VCaP (cell line): ENCODE measurements around the gene USP12.
"Not testable (repeated sequence)": the region's sequence is repeated elsewhere in the genome, so short reads cannot be mapped to it uniquely, and the experiment has no call there.

Source experiments
- H3K27ac ChIP-seq: fragments of 450-650 bp; 2 replicates; pipeline ENCODE4 v1.5.1; 2017
- TF ChIP-seq, protein P1 (sequence below): fragments of 450-650 bp; conservative IDR thresholded peaks from 2 replicates; pipeline ENCODE4 v1.5.1; 2017; ENCODE audit warnings: mild to moderate bottlenecking, moderate library complexity

USP12 gene

DNA sequence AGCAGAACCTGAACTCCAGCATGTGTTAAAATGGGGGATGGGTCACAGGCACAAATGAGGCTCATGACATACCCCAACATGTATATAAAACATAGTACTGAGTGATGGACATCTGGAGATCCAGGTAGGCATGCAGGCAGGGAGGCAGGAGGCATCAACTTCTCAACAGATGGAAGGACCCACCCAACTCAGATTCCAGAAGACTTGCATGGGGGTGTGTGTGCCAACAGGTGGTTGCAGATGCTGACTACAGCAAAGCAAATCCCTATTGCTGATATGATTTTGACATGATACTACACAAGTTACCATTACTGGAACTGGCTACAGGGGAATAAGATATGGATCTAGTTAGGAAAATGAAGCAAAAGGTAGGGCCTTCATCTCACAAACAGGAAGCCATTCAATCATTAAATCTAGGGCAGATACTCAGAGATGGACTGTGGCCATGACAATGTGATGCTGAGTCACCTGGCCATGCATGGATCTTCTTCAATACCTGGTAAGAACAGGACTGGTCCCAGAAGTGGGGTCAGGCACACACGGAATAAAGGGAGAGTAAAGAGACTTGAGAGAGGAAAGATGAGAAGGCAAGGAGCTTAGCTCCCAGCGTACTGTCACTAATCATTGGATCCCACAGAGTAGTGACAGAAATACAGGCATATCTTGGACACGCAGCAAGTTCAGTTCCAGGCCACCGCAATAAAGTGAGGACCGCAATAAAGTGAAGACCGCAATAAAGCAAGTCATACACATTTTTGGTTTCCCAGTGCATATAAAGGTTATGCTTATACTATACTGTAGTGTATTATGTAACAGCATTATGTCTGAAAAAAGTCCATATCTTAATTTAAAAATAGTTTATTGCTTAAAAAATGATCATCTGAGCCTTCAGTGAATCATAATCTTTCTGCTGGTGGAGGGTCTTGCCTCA is 91.3 kb downstream of the USP12 start:
- TF ChIP-seq, protein P1, sequence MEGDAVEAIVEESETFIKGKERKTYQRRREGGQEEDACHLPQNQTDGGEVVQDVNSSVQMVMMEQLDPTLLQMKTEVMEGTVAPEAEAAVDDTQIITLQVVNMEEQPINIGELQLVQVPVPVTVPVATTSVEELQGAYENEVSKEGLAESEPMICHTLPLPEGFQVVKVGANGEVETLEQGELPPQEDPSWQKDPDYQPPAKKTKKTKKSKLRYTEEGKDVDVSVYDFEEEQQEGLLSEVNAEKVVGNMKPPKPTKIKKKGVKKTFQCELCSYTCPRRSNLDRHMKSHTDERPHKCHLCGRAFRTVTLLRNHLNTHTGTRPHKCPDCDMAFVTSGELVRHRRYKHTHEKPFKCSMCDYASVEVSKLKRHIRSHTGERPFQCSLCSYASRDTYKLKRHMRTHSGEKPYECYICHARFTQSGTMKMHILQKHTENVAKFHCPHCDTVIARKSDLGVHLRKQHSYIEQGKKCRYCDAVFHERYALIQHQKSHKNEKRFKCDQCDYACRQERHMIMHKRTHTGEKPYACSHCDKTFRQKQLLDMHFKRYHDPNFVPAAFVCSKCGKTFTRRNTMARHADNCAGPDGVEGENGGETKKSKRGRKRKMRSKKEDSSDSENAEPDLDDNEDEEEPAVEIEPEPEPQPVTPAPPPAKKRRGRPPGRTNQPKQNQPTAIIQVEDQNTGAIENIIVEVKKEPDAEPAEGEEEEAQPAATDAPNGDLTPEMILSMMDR = no peak
- H3K27ac ChIP-seq = no peak overlapping the region

DNA sequence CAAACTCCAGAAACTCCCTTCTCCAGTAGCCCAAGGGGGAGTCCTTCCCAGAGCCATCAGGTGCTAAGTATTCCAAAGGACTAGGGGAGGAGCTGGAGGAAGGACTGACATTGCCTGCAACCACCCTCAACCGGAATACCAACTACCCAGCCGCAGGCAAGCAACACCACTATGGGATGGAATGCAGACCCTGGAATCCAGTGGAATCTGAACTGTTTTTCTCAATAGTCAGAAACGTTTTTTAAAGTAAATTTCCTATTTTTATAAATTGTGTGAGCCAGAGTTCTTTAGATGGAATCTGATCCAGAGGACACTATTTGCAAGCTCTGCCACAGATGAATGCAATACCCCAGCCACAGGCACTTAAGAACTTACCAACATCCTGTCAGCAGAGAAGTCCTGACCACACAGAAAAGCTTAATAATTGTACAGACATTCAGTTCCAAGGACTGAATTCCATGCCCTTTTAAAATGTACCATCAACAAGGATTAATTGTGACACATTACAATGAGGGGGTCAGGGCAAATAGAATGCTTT is 92.1 kb downstream of the USP12 start:
- H3K27ac ChIP-seq = no peak overlapping the region
- TF ChIP-seq, protein P1 = no peak

DNA sequence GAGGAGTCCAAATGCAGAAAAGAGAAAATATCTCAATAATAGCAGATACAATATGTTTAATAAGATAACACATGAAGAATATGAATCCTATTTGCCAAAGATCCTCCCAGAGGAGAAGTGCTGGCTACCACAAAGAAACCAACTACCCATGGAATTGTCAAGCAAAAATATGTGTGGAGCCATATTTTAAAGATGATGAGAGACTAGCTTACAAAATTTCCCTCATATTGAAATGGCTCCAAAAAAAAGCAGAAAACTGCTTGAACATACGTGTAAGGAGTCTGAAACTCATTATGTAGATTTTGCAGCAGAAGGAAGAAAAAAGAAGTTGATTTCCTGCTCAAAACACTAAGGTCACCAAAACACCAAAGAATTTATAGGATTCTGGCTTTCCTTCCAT is 94.2 kb downstream of the USP12 start:
- TF ChIP-seq, protein P1 = no peak
- no peak overlapping the region for H3K27ac ChIP-seq

DNA sequence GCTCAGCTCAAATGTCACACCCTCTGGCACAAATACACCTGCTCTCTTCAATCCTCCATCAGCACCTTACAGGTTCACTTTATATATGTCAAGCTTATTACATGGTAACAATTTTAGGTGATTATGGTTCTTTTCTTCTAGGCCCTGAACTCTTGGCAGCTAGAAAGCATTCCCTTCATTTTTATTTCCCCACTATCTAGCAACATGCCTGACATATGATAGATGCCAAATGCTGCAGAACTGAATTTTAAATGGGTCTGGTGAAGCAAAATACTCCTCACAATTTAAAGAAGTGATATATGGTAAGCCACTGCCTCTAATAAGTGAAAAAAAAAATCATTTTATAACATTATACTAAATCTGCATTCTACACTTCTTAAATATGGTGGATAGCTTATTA is 95.2 kb downstream of the USP12 start:
- H3K27ac ChIP-seq = no peak overlapping the region
- TF ChIP-seq, protein P1 = no peak

DNA sequence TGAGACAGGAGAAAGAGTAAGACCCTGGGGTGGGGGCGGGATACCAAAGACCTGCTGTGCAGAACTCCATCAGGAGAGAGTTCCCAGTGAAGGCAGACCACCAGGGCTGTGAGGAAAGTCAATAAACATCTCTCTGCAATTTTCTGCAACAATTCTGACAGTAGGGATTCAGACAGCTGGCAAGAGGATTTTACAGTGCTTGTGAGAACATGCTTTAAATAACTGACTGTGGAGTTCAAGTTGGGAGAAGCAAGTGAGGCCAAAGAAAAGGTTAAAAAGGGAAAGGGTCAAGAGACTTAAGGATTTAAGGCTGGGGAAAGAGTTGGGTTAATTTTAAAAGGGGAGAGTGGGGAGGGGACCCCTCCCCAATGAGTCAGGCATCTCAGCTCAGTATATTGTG is 98.4 kb downstream of the USP12 start:
- TF ChIP-seq, protein P1 = no peak
- H3K27ac ChIP-seq = no peak overlapping the region

DNA sequence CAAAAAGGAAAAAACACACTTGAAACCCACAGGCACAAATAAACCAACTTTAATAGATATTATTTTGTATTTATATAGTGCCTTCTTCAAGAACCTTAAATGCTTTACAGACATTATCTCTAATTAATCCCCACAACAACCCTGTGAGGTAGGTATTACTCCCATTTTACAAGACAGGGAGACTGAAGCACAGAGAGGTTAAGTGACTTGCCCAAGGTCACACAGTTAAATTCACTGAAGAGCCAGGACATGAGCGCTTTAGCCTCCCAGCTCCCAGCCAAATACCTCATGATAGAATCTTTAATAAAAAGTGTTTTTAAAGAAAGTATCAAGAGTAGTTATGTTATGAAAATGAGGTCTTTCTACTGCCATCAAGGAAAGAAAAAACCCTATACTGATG is 105.5 kb downstream of the USP12 start:
- H3K27ac ChIP-seq = not testable (repeated sequence)

DNA sequence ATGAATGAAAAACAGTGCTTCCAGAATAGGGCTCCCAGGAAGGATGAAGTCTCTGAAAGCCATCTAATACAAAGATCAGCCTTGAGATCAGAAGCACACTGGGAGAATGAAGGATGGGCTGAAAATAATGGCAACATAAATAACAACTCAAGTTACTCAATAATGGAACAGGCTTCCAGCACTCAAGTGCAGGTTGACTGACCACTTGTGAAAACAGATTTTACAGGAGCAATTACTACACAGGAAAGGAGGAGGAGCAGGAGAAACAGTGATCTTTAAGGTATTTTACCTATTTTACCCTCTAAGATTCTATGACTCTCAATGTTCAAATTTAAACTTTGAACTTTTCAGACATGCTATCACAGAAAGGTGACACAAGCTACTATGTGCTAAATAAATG is 106.0 kb downstream of the USP12 start:
- TF ChIP-seq, protein P1 = no peak
- no peak overlapping the region for H3K27ac ChIP-seq
